HepG2 (cell line): ENCODE data around the gene ATP7A. TPM values are rescaled to one million over a fixed set of nuclear protein-coding genes. Genes with fewer than 3 reads are reported as not detected.

Source experiments
- ARID5B ChIP-seq: IDR thresholded peaks from 2 replicates; pipeline ENCODE4 v1.4.0; 2020; ENCODE audit warnings: mild to moderate bottlenecking, missing genetic modification reagents
- ARNTL ChIP-seq: sonication (generic); formaldehyde crosslinking; IDR thresholded peaks from 2 replicates; pipeline ENCODE4 v1.4.0; 2020; ENCODE audit warnings: mild to moderate bottlenecking, missing genetic modification reagents
- ASH2L ChIP-seq: fragments of 300-600, 200-600 bp; sonication (generic); IDR thresholded peaks from 2 replicates; pipeline ENCODE4 v1.7.0; 2017; ENCODE audit warnings: low read depth, mild to moderate bottlenecking, moderate library complexity, mixed read lengths, low read length; ENCODE audit not compliant: insufficient read length
- ETS1 ChIP-seq: sonication (generic); formaldehyde crosslinking; IDR thresholded peaks from 2 replicates; pipeline ENCODE4 v1.4.0; 2020; ENCODE audit warnings: missing genetic modification reagents
- GATAD1 ChIP-seq: IDR thresholded peaks from 2 replicates; pipeline ENCODE4 v1.6.1; 2016; ENCODE audit warnings: missing genetic modification reagents, missing compliant biosample characterization
- GPN1 ChIP-seq: sonication (generic); formaldehyde crosslinking; IDR thresholded peaks from 2 replicates; pipeline ENCODE4 v1.5.1; 2020; ENCODE audit warnings: missing genetic modification reagents, borderline replicate concordance
- POGK ChIP-seq: sonication (generic); formaldehyde crosslinking; conservative IDR thresholded peaks from 2 replicates; pipeline ENCODE4 v1.8.0; 2022; ENCODE audit warnings: mild to moderate bottlenecking, moderate library complexity, missing genetic modification reagents
- RARA ChIP-seq: IDR thresholded peaks from 2 replicates; pipeline ENCODE4 v1.6.1; 2016; ENCODE audit warnings: missing genetic modification reagents, missing compliant biosample characterization
- RXRB ChIP-seq: IDR thresholded peaks from 2 replicates; pipeline ENCODE4 v1.6.1; 2016; ENCODE audit warnings: borderline replicate concordance, missing genetic modification reagents, missing compliant biosample characterization
- SIN3A ChIP-seq: IDR thresholded peaks from 2 replicates; pipeline ENCODE4 v1.6.1; 2011; ENCODE audit warnings: low read depth, mild to moderate bottlenecking, control low read depth, low read length, borderline replicate concordance
- SMARCE1 ChIP-seq: fragments of 450-650 bp; IDR thresholded peaks from 2 replicates; pipeline ENCODE4 v1.6.1; 2017; ENCODE audit warnings: borderline replicate concordance
- TAF1 ChIP-seq: sonication (generic); formaldehyde crosslinking; IDR thresholded peaks from 2 replicates; pipeline ENCODE4 v1.4.0; 2020; ENCODE audit warnings: missing genetic modification reagents
- TBX2 ChIP-seq: sonication (generic); formaldehyde crosslinking; IDR thresholded peaks from 2 replicates; pipeline ENCODE4 v1.5.0; 2020; ENCODE audit warnings: missing genetic modification reagents, mild to moderate bottlenecking, borderline replicate concordance
- ZBTB43 ChIP-seq: sonication (generic); formaldehyde crosslinking; conservative IDR thresholded peaks from 2 replicates; pipeline ENCODE4 v1.4.0; 2020; ENCODE audit warnings: missing genetic modification reagents
- ZFAT ChIP-seq: sonication (generic); formaldehyde crosslinking; conservative IDR thresholded peaks from 2 replicates; pipeline ENCODE4 v1.8.1; 2023; ENCODE audit warnings: missing genetic modification reagents, inconsistent platforms
- ZNF121 ChIP-seq: sonication (generic); formaldehyde crosslinking; IDR thresholded peaks from 2 replicates; pipeline ENCODE4 v1.5.0; 2020; ENCODE audit warnings: mild to moderate bottlenecking, missing genetic modification reagents
- ZNF234 ChIP-seq: sonication (generic); formaldehyde crosslinking; conservative IDR thresholded peaks from 2 replicates; pipeline ENCODE4 v1.5.1; 2020; ENCODE audit warnings: mild to moderate bottlenecking, missing genetic modification reagents
- ZNF432 ChIP-seq: sonication (generic); formaldehyde crosslinking; IDR thresholded peaks from 2 replicates; pipeline ENCODE4 v1.5.0; 2020; ENCODE audit warnings: missing genetic modification reagents, mild to moderate bottlenecking, borderline replicate concordance
- ZNF562 ChIP-seq: sonication (generic); formaldehyde crosslinking; IDR thresholded peaks from 2 replicates; pipeline ENCODE4 v1.8.0; 2022; ENCODE audit warnings: missing genetic modification reagents, borderline replicate concordance
- ZNF629 ChIP-seq: sonication (generic); formaldehyde crosslinking; conservative IDR thresholded peaks from 2 replicates; pipeline ENCODE4 v1.5.0; 2020; ENCODE audit warnings: missing genetic modification reagents
- ZSCAN30 ChIP-seq: sonication (generic); formaldehyde crosslinking; IDR thresholded peaks from 2 replicates; pipeline ENCODE4 v1.5.0; 2020; ENCODE audit warnings: mild to moderate bottlenecking, missing genetic modification reagents
- ZZZ3 ChIP-seq: sonication (generic); formaldehyde crosslinking; IDR thresholded peaks from 2 replicates; pipeline ENCODE4 v1.4.0; 2020; ENCODE audit warnings: missing genetic modification reagents, mild to moderate bottlenecking, borderline replicate concordance
- polyA plus RNA-seq, 8 experiments: library from polyadenylated mRNA; depleted of rRNA in 3 of 8; stranded (reverse) in 7 of 8; unstranded in 1 of 8; fragments of >200 nt; fragmentation: Illumina TruSeq in 4 of 8; extraction: Trizol in 4 of 8; gene quantifications; 2 replicates each; pipeline versions ENCODE4 v1.2.1 to v1.2.3, GENCODE V29; 2011 to 2016; ENCODE audit warnings: low read depth in 4 of 8, missing spikeins in 1 of 8, mixed read lengths in 1 of 8; ENCODE audit not compliant: insufficient read depth in 1 of 8
- total RNA-seq, 5 experiments: library from RNA; depleted of rRNA; stranded (reverse); fragments of >200 nt; fragmentation: Illumina TruSeq; extraction: Trizol; gene quantifications; 2 replicates each; pipeline ENCODE4 v1.2.3, GENCODE V29; 2016; ENCODE audit warnings: low read depth in 1 of 5

ATP7A gene
- total and polyA plus RNA-seq, 2 of the 13 experiments (the other 11 are each of a cell fraction or from before 2014, with no cell fraction given), result 1.7 to 4.7 TPM

GRCh38 chrX:77899081-77899828, 11.2 kb upstream of the ATP7A start, which contains the start of gene COX7B (continued):
- no peak for TF ChIP-seq ARNTL (CRISPR knock-in tag)
- peak; percentile 74; the same call in 1 of the 2 replicates for TF ChIP-seq TAF1 (CRISPR knock-in tag)
- no peak for TF ChIP-seq ZNF562 (CRISPR knock-in tag)
- no peak for TF ChIP-seq ZFAT (CRISPR knock-in tag)
- no peak for TF ChIP-seq RARA
- no peak for TF ChIP-seq ZZZ3
- 0 out of 2 replicates have a peak, but pooled peaks have one; percentile 67 for TF ChIP-seq SIN3A
- TF ChIP-seq ZNF432, result no peak
- TF ChIP-seq ZBTB43, result no peak
- TF ChIP-seq ZNF234 (CRISPR knock-in tag), result no peak
- TF ChIP-seq ZNF629, result no peak
- TF ChIP-seq TBX2, result no peak
- no peak for TF ChIP-seq ZSCAN30 (CRISPR knock-in tag)
- TF ChIP-seq RXRB, result peak; percentile 27; the same call in 1 of the 2 replicates
- TF ChIP-seq ETS1, result no peak
- TF ChIP-seq SMARCE1, result no peak
- TF ChIP-seq ARID5B (CRISPR knock-in tag), result 0 out of 2 replicates have a peak, but pooled peaks have one; percentile 26
- TF ChIP-seq GATAD1 (CRISPR knock-in tag), result peak; percentile 80
- TF ChIP-seq ZNF121, result no peak
- no peak for TF ChIP-seq POGK
- peak; percentile 45 for TF ChIP-seq ASH2L
- no peak for TF ChIP-seq GPN1 (CRISPR knock-in tag)
